Lower leg skin (tissue), 4 donors: Measurements from ENCODE around the gene NINL. TPM values are rescaled to one million over a fixed set of nuclear protein-coding genes. Genes with fewer than 3 reads are reported as not detected.
"Not testable (repeated sequence)": the region's sequence is repeated elsewhere in the genome, so short reads cannot be mapped to it uniquely, and the experiment has no call there.

ENCODE experiments used
- DNase-seq, 2 donors: peaks; one replicate each; pipeline ENCODE4 v3.0.0-alpha.2; 2019; ENCODE audit warnings: low spot score in 2 of 2
- H3K4me3 ChIP-seq: fragments of 200-600 bp; sonication (generic); 2 replicates; pipeline ENCODE4 v1.5.1; 2017; ENCODE audit warnings: mild to moderate bottlenecking, low read depth; ENCODE audit not compliant: poor library complexity, severe bottlenecking
- CTCF ChIP-seq, 3 donors: fragments of 450-650 bp; IDR thresholded peaks; one replicate each; pipeline ENCODE4 v1.5.1; 2016; ENCODE audit warnings: antibody characterized with exemption in 3 of 3, mild to moderate bottlenecking in 3 of 3, moderate library complexity in 2 of 3
- POLR2A ChIP-seq, 2 donors: fragments of 450-650 bp; IDR thresholded peaks; one replicate each; pipeline ENCODE4 v1.6.1; 2016 to 2017; ENCODE audit warnings: antibody characterized with exemption in 2 of 2, mild to moderate bottlenecking in 1 of 2, moderate library complexity in 1 of 2
- WGBS, 2 donors: methylation state at CpG; one replicate each; pipeline ENCODE4 v1.1.5; 2018; 5-methylcytosine and 5-hydroxymethylcytosine counted together
- intact Hi-C: fragments of 100-400 bp; cut with DNase I; formaldehyde crosslinking; loops from one replicate; pipeline ENCODE4 v1.15.0; 2023; ENCODE audit warnings: low total_unique reads
- total RNA-seq, 4 donors: library from RNA; depleted of rRNA; stranded (reverse); fragments of >200 nt; gene quantifications; one replicate each; pipeline ENCODE4 v1.1.0, GENCODE V29; 2016

The NINL gene
- total RNA-seq, 4 donors from 2014 or later: 2.1 to 4.7 (median 3.7) TPM

GRCh38 chr20:25566821-25567220 lies 18.5 kb downstream of the NINL start:
- no peak for DNase-seq
- no peak overlapping the region for H3K4me3 ChIP-seq
- intact Hi-C loops: no loop called here
- WGBS, 2 donors: 86 to 94% methylated on average over 2 of the region's 2 CpGs
- TF ChIP-seq CTCF (IDR thresholded peaks at IDR 0.05) (no peak), POLR2A (IDR thresholded peaks at IDR 0.05) (no peak)

- DNase-seq: peak in 1 of 2 donors; percentile 37
- WGBS, 2 donors: 88% methylated on average over 6 of the region's 6 CpGs
- TF ChIP-seq POLR2A (IDR thresholded peaks at IDR 0.05): no peak
- no peak for TF ChIP-seq CTCF (IDR thresholded peaks at IDR 0.05)
- intact Hi-C loops: no loop called here
- no peak overlapping the region for H3K4me3 ChIP-seq
These were observed 19.7 kb downstream of the NINL start for GRCh38 chr20:25565578-25566157.

GRCh38 chr20:25563876-25564275 lies 21.5 kb downstream of the NINL start:
- no peak overlapping the region for H3K4me3 ChIP-seq
- no peak for DNase-seq
- 93 to 95% methylated on average over 6 of the region's 6 CpGs for WGBS, 2 donors
- no peak for TF ChIP-seq CTCF (IDR thresholded peaks at IDR 0.05)
- no peak for TF ChIP-seq POLR2A (IDR thresholded peaks at IDR 0.05)
- intact Hi-C loops: no loop called here

DNA sequence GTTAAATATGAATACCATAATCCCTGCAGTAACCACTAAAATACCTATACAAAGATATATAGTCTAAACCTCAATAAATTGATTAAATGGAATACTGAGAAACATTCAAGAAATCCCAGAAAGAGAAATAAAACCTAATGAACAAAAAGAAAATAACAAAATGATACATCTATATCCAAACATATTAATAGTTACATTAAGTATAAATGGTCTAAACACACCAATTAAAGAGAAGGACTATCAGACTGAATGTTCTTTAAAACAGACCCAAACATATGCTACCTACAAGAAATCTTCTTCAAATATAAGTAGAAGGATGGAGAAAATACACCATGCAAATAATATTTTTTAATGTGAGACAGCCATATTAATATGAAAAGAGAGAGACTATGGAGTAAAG lies 22.0 kb downstream of the NINL start:
- H3K4me3 ChIP-seq: no peak overlapping the region
- TF ChIP-seq CTCF (IDR thresholded peaks at IDR 0.05): no peak
- TF ChIP-seq POLR2A (IDR thresholded peaks at IDR 0.05): no peak
- no peak for DNase-seq
- intact Hi-C loops: no loop called here

- intact Hi-C loops, DNase-seq, H3K4me3 ChIP-seq: not testable (repeated sequence)
- WGBS, 2 donors: 95 to 96% methylated on average over 9 to 11 of the region's 31 CpGs
These were observed 23.6 kb downstream of the NINL start for GRCh38 chr20:25561771-25562170.

DNA sequence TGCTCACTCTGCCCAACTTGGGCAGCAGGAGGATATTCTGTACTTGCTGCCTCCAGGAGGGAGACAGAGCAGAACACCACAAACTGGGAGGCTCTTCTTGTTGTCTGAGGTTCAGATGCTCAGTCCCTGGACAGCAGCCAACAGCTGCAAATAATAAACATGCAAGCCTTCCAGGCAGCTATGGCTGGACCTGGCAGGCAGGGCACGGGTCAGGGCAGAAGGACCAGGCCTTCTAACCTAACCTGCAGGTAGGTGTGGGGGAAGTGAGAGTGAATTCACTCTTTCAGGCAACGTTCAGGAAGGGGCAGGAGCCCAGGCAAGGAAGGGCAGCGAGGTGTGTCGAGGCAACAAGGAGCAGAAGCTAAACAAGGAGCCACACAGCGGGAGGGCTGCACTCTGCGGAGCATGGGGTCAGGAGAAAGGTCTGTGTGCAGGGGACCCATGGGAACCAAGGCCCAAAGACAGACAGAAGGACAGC lies 31.5 kb downstream of the NINL start:
- no peak for TF ChIP-seq POLR2A (IDR thresholded peaks at IDR 0.05)
- TF ChIP-seq CTCF (IDR thresholded peaks at IDR 0.05): no peak
- intact Hi-C loops: no loop called here
- DNase-seq: no peak
- no peak overlapping the region for H3K4me3 ChIP-seq
- 67 to 70% methylated on average over 6 of the region's 6 CpGs for WGBS, 2 donors
